ENCODE measurements around the gene CHST12. TPM values are rescaled to one million over a fixed set of nuclear protein-coding genes. Genes with fewer than 3 reads are reported as not detected.

Gene CHST12
- total RNA-seq, 2 donors from 2014 or later, result 14.5 to 18.5 TPM

DNA sequence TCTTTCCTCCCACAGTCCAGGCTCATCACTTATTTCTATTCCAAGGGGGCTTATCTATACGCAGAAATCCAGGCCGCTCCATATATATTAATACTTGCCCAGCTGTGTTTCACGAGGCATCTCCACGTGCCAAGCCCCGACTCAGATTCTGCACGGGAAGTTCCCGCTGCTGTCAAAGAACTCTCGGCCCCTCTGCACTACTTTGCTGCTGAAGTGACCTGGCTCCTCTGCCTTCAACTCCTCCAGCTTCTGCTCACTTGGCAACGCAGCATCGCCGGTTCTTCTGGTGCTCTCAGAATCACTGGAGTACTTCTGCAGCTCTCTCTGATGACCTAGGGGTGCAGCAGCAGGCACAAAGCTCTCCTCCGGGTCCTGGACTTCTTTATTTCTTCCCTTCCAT, 9.7 kb upstream of the CHST12 start:
- no peak overlapping the region for H3K4me3 ChIP-seq (ENCODE audit: low read length)
- no peaks in the 10 kb centered on the region for H3K27me3 ChIP-seq (ENCODE audit: control insufficient read depth, insufficient read depth, low read length, poor library complexity, severe bottlenecking)
- TF ChIP-seq, protein P1, sequence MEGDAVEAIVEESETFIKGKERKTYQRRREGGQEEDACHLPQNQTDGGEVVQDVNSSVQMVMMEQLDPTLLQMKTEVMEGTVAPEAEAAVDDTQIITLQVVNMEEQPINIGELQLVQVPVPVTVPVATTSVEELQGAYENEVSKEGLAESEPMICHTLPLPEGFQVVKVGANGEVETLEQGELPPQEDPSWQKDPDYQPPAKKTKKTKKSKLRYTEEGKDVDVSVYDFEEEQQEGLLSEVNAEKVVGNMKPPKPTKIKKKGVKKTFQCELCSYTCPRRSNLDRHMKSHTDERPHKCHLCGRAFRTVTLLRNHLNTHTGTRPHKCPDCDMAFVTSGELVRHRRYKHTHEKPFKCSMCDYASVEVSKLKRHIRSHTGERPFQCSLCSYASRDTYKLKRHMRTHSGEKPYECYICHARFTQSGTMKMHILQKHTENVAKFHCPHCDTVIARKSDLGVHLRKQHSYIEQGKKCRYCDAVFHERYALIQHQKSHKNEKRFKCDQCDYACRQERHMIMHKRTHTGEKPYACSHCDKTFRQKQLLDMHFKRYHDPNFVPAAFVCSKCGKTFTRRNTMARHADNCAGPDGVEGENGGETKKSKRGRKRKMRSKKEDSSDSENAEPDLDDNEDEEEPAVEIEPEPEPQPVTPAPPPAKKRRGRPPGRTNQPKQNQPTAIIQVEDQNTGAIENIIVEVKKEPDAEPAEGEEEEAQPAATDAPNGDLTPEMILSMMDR (conservative IDR thresholded peaks at IDR 0.05), result no peak
- 95% methylated on average over 12 of the region's 12 CpGs for WGBS, 2 experiments (ENCODE audit: insufficient coverage in 1 of 2, insufficient read length in 1 of 2)
- no peaks in the 10 kb centered on the region for H3K36me3 ChIP-seq (ENCODE audit: control insufficient read depth, insufficient read depth, low read length)
- H3K4me1 Mint-ChIP-seq, result peaks cover 15% of the 10 kb centered on the region
- no peaks in the 10 kb centered on the region for H3K36me3 Mint-ChIP-seq (ENCODE audit: low read depth)
- H3K4me1 ChIP-seq (ENCODE audit: control insufficient read depth, insufficient read depth, low read length), result no peaks in the 10 kb centered on the region
- no peak overlapping the region for H3K4me3 Mint-ChIP-seq
- no peak overlapping the region for H3K27ac ChIP-seq (ENCODE audit: low read depth, low read length)
- H3K27me3 Mint-ChIP-seq (ENCODE audit: insufficient read depth), result no peaks in the 10 kb centered on the region
- no peak overlapping the region for H3K9ac ChIP-seq (ENCODE audit: extremely low read depth, low read length, poor library complexity, severe bottlenecking)
- no peaks in the 10 kb centered on the region for H3K9me3 ChIP-seq (ENCODE audit: control insufficient read depth, low read length)
- no peak overlapping the region for H3K27ac Mint-ChIP-seq
- DNase-seq, result no peak
- no peaks in the 10 kb centered on the region for H3K9me3 Mint-ChIP-seq

DNA sequence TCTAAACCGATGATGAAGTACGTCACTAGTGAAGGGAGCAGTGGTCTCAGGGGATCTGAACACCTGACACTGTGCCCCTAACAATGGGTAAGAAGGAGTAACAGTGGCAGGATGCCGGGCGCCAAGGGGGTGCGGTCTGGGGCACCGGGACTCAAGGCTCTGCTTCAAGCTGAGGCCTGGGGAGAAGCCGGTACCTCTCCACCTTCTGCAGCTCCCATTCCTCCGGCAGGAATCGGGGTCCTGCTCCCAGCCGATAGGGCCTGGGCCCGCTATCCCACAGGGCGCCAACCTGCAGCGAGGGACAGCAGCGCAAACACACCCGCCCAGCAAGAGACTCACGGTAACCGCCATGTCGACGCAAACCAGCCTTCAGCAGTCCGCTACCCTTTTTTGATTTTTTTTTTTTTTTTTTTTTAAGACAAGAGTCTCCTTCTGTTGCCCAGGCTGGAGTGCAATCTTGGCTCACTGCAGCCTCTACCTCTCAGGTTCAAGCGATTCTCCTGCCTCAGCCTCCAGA, 8.8 kb upstream of the CHST12 start:
- no peak overlapping the region for H3K4me3 ChIP-seq (ENCODE audit: low read length)
- H3K4me1 Mint-ChIP-seq, result peaks cover 12% of the 10 kb centered on the region
- no peaks in the 10 kb centered on the region for H3K9me3 ChIP-seq (ENCODE audit: control insufficient read depth, low read length)
- no peak overlapping the region for H3K27ac ChIP-seq (ENCODE audit: low read depth, low read length)
- DNase-seq, result no peak
- H3K9me3 Mint-ChIP-seq, result no peaks in the 10 kb centered on the region
- H3K27ac Mint-ChIP-seq, result no peak overlapping the region
- H3K27me3 ChIP-seq (ENCODE audit: control insufficient read depth, insufficient read depth, low read length, poor library complexity, severe bottlenecking), result no peaks in the 10 kb centered on the region
- H3K4me3 Mint-ChIP-seq, result no peak overlapping the region
- TF ChIP-seq, protein P1 (conservative IDR thresholded peaks at IDR 0.05), result no peak
- H3K27me3 Mint-ChIP-seq (ENCODE audit: insufficient read depth), result no peaks in the 10 kb centered on the region
- no peaks in the 10 kb centered on the region for H3K36me3 ChIP-seq (ENCODE audit: control insufficient read depth, insufficient read depth, low read length)
- no peak overlapping the region for H3K9ac ChIP-seq (ENCODE audit: extremely low read depth, low read length, poor library complexity, severe bottlenecking)
- no peaks in the 10 kb centered on the region for H3K36me3 Mint-ChIP-seq (ENCODE audit: low read depth)
- no peaks in the 10 kb centered on the region for H3K4me1 ChIP-seq (ENCODE audit: control insufficient read depth, insufficient read depth, low read length)
- WGBS, 2 experiments (ENCODE audit: insufficient coverage in 1 of 2, insufficient read length in 1 of 2), result 93 to 94% methylated on average over 11 to 21 of the region's 21 CpGs

DNA sequence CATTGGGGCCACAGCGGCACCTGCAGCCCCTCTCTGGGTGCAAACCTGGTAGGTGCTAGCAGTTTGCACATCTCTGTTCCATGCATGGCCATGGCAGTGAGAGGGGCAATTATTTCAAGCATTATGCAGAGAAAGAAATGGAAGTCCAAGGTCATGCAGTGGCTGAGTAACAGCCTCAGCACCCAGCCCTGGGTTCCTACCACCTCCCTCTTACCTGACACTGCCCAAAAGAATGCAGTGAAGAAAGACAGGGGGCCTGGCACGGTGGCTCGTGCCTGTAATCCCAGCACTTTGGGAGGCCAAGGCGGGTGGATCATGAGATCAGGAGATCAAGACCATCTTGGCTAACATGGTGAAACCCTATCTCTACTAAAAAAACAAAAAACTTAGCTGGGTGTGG, 4.9 kb upstream of the CHST12 start:
- Histone ChIP-seq H3K4me3 (ENCODE audit: low read length) (no peak overlapping the region), H3K4me1 (ENCODE audit: control insufficient read depth, insufficient read depth, low read length) (peaks cover 5% of the 10 kb centered on the region), H3K9me3 (ENCODE audit: control insufficient read depth, low read length) (no peaks in the 10 kb centered on the region), H3K27me3 (ENCODE audit: control insufficient read depth, insufficient read depth, low read length, poor library complexity, severe bottlenecking) (no peaks in the 10 kb centered on the region), H3K27ac (ENCODE audit: low read depth, low read length) (no peak overlapping the region), H3K9ac (ENCODE audit: extremely low read depth, low read length, poor library complexity, severe bottlenecking) (no peak overlapping the region), H3K36me3 (ENCODE audit: control insufficient read depth, insufficient read depth, low read length) (no peaks in the 10 kb centered on the region)
- Mint-ChIP-seq H3K36me3 (ENCODE audit: low read depth) (no peaks in the 10 kb centered on the region), H3K4me3 (no peak overlapping the region), H3K4me1 (peaks cover 9% of the 10 kb centered on the region), H3K27me3 (ENCODE audit: insufficient read depth) (no peaks in the 10 kb centered on the region), H3K27ac (no peak overlapping the region), H3K9me3 (no peaks in the 10 kb centered on the region)
- 96 to 97% methylated on average over 3 to 4 of the region's 4 CpGs for WGBS, 2 experiments (ENCODE audit: insufficient coverage in 1 of 2, insufficient read length in 1 of 2)
- no peak for DNase-seq
- TF ChIP-seq, protein P1 (conservative IDR thresholded peaks at IDR 0.05), result no peak
